GM18858 (cell line): ENCODE measurements around the gene CDH23.
A peak's percentile ranks its signal among the peaks of the same experiment; 100 is the strongest.

Source experiments
- ATAC-seq: cut with Tn5 transposase; IDR thresholded peaks from one replicate; pipeline ENCODE4 v1.9.1; 2021; ENCODE audit not compliant: unreplicated experiment

Gene CDH23

DNA sequence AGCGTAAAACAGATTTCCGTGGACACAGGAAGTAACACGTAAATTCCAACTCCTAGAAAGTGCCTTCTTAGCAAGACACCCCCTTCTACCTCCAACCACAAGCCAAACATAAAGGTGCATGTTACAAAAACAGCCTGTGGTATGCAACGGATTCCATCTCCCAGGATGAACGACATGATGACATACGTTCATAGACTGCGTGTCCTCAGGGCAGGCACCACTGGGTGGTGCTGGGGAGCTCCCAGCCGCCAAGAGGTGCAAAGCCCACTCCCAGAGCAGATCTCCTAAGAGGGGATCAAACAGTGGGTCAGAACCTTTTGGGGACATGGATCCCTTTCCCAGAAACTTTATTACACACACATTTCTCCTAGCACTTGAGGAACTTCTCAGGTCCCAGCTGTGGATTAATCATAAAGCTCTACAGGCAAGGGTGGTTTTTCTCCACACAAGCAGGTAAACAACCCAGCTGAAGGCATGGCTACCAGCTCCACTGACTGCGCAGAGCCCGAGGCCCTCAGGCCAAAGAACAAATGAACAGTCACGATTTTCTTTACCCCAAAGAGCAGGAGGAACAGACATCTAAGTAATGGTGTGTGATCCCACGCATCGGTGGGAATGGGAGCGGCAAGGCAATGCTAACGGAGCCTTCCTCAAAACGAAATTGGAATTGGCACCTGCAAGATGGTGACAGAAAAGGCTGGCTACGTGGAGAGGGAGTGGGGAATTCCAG lies 440.5 kb downstream of the CDH23 start:
- no peak for ATAC-seq

DNA sequence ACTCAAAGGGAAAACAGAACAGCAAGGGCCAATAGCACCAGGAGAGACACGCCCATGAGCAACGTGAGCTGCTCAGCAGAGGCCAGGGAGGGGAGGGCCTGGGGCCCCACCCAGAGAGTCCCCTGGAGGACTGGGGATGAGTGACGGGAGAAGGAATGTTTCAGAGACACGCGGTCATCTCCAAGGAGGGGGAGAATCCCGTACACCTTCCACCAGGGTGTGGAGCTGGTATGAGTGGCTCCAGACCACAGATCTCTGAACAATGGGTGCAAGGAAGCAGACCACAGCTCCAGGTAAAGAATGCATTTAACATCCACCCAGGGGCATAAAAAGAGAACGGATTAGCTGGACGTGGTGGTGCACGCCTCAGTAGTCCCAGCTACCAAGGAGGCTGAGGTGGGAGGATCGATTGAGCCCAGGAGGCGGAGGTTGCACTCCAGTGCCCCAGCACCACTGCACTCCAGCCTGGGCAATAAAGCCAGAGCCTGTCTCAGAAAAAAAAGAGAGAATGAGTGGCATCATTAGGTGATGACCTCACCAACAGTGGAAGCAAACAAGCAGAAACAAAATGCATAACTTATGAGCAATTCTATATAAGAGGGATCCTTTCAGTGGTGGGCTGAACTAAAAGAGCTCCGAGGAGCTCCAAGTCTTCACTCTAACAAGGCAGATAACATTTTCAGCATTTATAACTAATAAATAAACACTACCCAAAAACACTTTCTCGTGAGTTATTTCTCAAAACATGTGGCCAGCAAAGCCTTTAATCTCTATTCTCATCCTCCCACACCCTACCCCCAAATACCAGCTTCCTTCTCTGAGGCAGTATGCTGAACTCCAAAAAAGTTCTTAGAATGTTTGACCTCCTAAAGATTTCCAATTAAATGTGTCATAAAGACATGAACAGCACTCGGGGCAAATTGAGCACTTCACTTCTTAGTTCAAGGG lies 441.8 kb downstream of the CDH23 start:
- ATAC-seq = no peak

DNA sequence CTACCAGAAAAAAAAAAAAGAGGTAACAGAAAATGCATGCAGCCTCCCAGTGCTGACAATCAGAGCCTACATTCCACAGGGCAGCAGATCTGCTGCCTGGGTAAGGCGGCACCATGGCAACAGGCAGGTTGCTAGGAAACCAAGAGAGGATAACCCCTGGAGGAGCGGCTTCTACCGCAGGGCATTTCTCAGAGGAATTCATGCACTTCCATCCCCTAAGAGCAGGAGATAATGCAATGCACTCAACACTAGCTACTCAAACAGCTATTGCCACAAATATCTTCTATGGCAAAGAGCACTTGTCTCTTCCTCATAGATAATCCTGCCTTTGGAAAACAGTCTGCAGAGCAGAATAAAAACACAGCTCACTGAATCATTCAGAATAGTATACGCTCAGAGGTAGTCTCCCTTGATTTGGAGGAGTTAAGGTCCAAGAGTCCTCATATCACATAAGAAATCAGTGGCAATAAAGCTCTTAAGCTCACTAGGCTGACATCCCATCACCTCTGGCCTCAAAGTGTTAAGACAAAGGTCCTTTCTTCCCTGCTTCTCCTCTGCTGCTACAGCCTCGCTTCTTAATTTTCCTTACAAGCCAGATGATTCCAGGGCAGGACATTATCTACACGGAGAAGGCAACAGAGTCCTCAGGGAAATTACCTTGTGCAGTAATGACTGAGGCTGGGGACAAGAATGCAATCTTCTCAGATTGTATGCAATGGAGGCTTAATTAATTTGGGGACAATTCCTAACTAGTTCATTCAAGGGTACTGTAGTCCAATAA lies 443.6 kb downstream of the CDH23 start:
- no peak for ATAC-seq

DNA sequence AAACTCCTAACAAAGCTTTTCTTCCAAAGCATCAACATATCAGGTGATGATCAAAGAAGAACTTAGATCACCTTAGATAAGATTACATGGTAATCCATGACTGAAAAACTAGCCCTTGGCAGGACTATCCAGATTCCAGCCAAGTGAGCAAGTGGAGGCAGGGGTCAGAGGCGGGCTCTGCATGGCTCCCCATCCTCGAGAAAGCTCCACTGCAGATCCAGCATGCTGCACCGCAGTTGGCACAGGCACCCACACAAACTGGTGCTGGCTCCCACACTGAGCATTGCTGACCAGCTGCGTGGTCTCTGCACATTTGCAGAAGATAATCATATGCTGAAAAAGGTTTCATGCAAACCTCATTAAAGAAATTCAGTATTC lies 444.2 kb downstream of the CDH23 start:
- no peak for ATAC-seq

DNA sequence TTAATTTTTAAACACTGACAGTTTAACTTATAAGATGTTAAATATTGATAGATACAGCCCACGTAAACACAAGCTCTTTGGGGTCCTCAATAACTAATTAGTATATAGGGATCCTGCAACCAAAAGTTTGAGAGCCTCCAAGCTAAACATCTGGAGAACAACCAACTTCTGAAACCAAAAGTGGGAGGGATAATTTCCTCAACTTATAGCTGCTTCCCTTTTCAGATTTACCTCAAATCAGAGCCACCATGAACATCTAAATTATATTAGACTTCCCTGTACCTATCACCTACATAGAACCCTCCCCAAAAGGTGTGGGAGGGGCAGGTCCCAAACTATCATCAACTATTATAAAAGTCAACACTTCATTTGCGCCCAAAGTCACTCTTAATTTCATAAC lies 445.7 kb downstream of the CDH23 start:
- ATAC-seq = no peak

DNA sequence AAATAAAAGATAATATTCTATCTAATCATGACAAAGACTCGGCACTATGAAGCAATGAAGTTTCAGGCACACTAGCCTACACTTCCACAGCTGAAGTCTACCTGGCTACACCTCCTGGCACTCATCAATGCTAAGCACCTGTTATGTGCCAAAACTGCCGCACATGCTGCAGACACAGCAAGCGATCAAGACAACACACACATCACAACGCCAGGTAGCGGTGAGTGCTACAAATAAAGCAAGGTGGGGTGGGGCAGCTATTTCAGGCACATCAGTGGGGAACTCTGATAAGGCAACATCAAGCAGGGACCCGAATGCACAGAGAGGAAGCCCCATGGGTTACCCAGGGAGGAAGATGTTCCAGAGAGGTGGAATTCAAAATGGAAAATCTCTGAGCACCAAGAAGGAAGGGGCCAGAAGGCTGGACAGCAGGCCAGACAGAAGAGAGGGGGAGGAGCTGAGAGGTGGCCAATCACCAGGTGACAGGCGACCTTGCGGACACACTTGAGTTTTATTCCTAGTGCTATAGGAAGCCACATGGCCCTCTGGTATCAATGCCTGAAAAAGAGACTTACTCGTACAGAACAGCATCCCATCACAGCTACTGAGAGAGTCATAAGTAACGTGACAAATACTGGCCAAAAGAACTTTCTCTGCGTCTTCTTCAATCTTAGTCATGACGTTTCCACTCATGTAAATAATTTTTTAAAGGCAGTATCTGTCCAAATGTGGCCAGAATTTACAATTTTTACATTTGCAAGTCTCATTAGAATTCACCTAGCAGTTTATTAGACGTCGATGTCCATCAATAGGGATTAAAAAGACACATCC lies 446.4 kb downstream of the CDH23 start:
- ATAC-seq = no peak

DNA sequence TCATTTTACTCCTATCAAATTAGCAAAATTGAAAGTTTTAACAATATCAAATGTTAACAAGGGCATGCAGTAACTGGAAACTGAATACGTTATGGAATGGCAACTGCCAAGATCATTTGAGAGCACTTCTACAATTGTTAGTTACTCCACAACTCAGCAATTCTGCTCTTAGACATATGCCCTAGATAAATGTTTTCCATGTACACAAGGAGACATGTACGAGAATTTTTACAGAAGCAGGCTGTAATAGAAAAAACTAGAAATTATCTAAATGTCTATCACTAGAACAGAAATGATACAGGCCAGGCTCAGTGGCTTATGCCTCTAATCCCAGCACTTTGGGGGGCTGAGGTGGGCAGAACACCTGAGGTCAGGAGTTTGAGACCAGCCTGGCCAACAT lies 447.4 kb downstream of the CDH23 start:
- ATAC-seq = no peak

DNA sequence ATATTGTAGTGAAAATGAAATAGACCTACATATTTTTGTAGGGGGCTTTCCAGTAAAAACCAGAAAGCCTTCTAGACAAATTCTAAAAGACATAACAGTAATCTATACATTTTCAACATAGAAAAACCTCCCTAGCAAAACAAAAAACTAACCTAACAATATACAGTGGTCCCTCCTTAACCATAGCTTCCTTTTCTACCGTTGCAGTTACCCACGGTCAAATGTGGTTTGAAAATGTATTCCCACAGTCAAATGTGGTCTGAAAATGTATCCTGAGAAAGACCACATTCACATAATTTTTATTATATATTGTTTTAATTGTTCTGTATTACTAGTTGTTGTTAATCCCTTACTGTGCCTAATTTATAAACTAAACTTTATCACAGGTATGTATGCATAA lies 448.0 kb downstream of the CDH23 start:
- ATAC-seq = no peak

DNA sequence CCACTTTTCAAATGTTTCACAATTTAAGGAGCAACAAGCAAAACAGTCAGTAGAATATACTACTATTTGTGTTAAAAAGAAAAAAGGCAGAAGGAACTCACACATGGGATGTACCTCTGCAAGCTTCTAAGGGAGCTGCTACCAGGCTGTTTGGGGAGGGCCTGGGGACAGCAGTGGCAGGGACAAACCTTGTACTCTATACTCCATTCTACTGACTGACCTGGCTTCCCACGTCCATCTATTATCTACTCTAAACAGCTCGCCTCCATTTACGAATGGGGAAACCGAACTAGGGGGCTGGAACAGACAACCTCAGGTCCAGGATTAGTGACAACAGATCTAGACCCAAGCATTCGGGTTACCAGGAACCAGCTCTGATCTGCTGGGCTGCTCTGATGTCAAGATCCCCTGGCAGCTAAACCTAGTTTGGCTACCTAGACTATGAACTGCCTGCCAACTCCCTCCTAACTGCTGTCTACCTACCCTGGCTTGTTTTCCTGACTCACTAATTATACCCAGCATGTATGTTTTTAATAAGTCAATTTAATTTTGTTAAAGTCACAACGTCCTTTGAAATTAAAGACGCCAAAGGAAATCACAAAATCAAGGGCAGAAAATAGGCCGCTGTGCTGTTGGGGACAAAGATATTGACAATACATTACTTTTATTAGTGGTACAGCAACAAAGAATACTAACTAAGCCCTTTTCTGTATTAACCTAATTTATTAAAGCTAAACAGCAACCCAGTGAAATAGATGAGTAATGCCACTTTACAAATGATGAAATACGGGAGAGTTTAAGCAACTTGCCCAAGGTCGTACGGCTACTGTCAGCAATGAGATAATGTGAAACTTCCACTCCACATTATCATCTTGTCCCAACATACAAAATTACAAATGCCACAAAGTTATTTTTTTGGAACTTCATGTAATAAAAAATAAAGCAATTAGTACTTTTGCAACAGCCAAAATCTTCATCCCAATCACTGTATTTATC lies 449.0 kb downstream of the CDH23 start:
- ATAC-seq = no peak

DNA sequence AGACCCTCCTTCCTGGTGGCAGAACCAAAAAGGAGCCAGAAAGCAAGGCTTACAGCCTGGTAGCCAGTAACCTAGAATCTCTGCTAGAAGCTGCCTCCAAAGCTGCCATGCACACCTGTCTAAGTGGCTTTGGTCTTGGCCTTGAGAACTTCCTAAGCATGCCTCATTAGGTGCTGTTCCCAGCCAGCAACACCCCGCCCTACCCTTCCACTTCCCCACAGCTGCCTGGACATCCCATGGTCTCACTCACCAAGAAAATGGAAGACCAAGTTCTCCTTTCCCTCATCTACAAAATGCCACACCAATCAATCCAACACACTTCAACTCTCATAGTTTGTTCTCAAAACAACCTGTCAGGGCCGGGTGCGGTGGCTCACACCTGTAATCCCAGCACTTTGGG lies 450.1 kb downstream of the CDH23 start:
- ATAC-seq = no peak

DNA sequence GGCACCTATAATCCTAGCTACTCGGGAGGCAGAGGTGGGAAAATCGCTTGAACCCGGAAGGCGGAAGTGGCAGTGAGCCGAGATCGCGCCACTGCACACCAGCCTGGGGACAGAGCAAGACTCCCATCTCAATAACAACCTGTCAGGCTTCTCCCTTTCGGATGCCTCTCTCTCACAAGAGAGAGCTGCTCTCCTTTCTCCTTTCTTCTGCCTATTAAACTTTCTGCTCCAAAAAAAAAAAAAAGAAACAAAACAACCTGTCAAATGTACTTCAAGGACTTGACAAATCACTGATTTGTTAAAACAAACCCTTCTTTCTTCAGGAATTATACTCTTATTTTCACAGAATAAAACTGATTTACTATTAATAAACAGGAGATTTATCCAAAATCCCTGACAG lies 450.7 kb downstream of the CDH23 start:
- no peak for ATAC-seq

DNA sequence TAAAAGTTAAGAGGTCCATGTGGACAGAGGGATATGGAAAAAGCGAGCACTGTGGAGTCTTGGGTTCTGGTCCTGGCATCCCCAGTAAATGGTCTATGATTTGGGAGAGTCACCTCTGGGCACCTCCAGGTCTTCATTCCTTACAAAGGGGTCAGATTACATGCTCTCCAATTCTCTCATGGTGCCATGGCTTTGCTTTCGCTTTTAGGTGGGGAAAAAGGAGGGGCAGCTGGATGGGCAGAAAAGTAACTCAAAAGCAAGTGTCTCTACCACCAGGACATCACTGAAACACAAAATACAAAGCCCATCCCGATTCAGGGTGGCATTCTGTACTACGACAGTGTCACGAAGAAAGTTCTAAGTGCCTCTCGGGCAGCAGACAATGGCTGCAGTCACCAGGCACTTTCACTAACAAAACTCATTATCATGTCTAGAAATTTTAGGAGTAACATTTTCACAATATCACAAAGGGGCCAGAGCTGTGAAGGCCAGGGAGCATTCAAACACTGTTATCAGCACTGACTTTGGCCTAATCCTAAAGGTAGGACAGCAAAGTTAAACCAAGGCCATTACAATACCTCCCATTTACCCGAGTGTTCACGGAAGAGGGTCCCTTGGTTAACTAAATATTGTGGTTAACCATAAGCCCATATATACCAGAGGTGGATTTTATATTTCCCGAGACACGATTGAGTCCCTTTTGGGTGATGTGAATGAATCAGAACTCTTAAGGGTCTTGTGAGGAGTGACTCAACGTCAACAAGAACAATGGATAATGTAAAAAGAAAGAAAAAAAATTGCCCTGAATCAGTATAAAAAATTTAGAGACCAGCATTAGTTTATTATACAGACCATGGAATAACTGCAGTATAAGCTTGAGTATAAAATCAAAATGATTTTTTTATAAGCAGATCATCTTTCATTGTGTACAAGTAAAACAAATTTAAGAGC lies 451.9 kb downstream of the CDH23 start:
- no peak for ATAC-seq

DNA sequence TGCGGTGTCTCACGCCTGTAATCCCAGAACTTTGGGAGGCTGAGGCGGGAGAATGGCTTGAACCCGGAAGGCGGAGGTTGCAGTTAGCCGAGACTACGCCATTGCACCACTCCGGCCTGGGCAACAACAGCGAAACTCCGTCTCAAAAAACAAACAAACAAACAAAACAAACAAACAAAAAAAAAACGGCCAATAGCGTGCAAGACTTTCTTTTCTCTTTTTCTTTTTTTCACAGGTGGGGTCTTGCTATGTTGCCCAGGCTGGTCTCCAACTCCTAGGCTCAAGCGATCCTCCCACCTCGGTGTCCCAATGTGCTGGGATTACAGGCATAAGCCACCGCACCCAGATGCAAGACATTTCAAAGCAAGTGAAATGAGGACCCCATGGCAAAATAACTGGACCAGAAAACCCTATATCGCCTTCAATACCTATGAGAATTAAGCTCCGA lies 452.8 kb downstream of the CDH23 start:
- ATAC-seq = no peak

DNA sequence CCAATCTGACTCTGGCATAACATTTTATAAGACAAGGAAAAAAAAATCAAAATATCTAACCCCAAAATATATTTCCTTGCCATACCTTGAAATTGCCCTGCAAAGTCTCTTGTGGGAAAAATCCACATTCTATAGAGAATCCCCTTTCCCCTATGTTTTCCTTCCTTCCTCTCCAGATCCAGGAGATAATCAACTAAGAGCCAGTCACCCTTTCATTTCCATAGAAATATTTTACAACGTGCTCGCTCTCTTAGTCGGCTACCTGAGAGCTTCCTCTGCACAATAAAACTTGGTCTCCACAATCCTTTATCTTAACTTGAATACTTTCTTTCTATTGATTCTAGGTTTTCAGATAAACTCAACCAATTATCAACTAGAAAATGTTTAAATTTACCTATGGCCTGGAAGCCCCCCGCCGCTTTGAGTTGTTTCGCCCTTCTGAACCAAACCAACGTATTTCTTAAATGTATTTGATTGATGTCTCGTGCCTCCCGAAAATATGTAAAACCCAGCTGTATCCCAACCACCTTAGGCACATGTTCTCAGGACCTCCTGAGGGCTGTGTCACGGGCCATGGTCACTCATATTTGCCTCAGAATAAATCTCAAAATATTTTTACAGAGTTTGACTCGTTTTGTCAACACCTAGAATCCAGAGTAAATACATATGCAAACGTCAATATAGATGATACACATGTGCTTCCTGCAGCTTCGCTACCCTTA lies 453.5 kb downstream of the CDH23 start:
- ATAC-seq = no peak

DNA sequence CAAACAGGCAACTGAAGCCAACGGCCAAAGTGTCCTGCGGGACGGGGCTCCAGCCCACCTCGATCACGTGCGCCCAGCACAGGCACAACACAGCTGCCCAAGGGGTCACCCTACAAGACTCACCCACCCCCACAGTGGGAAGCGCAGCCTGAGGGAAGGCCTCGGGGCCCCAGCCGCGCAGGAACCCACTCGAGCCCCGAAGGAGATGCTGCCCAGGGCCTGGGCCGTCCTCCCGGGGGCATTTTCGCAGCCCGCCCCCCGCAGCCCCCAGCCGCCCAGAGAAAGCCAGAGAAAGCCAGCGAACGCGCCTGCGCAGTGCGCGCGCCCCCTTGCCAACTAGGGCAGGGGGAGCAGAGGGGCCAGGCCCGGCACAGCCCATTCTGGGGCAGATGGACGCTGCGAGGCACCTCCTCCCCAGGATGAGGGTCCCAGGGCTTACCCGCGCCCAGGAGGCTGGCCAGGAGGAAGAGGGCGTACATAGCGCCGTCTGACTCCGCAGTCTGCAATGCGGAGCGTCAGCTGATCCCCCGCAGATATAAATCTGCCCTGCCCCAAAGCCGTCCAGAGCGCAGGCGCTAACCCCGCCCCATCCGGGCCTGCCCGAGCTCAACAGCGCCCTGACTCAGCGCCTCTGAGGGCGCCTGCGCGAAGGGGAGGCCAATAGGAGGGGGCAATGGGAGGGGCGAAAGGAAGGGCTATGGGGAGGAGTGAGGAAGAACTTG lies 454.2 kb downstream of the CDH23 start, which contains the start of gene PSAP:
TSS of gene PSAP (minus strand) at position 509 of the 722 bp plus-strand sequence. CDS start at position 479, 30 bp downstream.
- ATAC-seq = peak; percentile 80

DNA sequence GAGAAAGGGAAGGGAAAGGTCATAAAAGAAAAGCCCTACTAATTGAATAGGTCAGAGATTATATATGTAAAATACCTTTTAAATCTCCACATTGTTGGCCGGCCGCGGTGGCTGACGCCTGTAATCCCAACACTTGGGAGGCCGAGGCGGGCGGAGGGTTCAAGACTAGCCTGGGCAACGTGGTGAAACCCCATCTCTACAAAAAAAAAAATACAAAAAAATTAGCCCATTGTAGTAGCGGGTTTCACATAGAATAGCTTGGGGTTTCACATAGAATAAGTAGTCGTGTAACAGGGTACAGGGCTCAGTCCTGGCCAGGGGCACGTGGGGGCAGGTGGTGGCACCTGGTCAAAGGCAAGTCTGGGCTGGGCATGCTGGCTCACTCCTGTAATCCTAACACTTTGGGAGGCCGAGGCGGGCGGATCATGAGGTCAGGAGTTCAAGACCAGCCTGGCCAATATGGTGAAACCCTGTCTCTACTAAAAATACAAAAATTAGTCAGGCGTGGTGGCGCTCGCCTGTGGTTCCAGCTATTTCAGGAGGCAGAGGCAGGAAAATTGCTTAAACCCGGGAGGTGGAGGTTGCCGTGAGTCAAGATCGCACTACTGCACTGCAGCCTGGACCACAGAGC lies 454.9 kb downstream of the CDH23 start:
- peak; percentile 4 for ATAC-seq
